Measurements from ENCODE around the gene NPAS3.

GRCh38 chr14:33420051-33420627 is 481.5 kb downstream of the NPAS3 start:
- TF ChIP-seq EZH2 (IDR thresholded peaks at IDR 0.05; ENCODE audit: low read length, unreplicated experiment): no peak
- no peak for TF ChIP-seq CTCF (conservative IDR thresholded peaks at IDR 0.05; ENCODE audit: low read depth, low read length)

Measured in PC-3 (cell line).